HEK293 (cell line): ENCODE data around the gene ARHGAP26.

Experiments used
- CTCF ChIA-PET: fragments of 350-600 bp; formaldehyde crosslinking; extraction: SDS; loops from one replicate; lab custom pipeline; 2021; ENCODE audit warnings: antibody characterized with exemption; lab: Yijun Ruan, JAX
- POLR2A ChIA-PET: fragments of 300-600 bp; formaldehyde crosslinking; extraction: SDS; loops from one replicate; lab custom pipeline; 2020; ENCODE audit warnings: antibody characterized with exemption, inconsistent platforms; lab: Yijun Ruan, JAX
- H3K27ac ChIP-seq: fragments of 200-500 bp; sonication (Bioruptor generic); 2 replicates; pipeline ENCODE4 v1.5.1; 2014; ENCODE audit warnings: low read depth, low read length, control low read depth, inconsistent platforms; ENCODE audit errors: extremely low read depth
- H3K36me3 ChIP-seq, 2 experiments: fragments of 200-500 bp in 1 of 2; sonication (Bioruptor generic) in 1 of 2; 1 replicate in 1 of 2; 2 replicates in 1 of 2; pipeline ENCODE4 v1.5.1; 2014 to 2017; ENCODE audit warnings: inconsistent platforms in 2 of 2, low read length in 2 of 2; ENCODE audit not compliant: control insufficient read depth in 2 of 2, insufficient read depth in 1 of 2
- H3K4me1 ChIP-seq: fragments of 200-500 bp; sonication (Bioruptor generic); 2 replicates; pipeline ENCODE4 v1.5.1; 2014; ENCODE audit warnings: mild to moderate bottlenecking, low read length, inconsistent platforms; ENCODE audit not compliant: control insufficient read depth, insufficient read depth
- H3K4me3 ChIP-seq: 2 replicates; pipeline ENCODE4 v1.5.1; 2011; ENCODE audit warnings: low read depth, mild to moderate bottlenecking, control low read depth, low read length, moderate library complexity
- H3K9me3 ChIP-seq: fragments of 200-500 bp; sonication (Bioruptor generic); 2 replicates; pipeline ENCODE4 v1.5.1; 2014; ENCODE audit warnings: low read depth, low read length, inconsistent platforms; ENCODE audit not compliant: control insufficient read depth, insufficient read depth
- HOXC10 ChIP-seq: sonication (generic); formaldehyde crosslinking; IDR thresholded peaks from 2 replicates; pipeline ENCODE4 v1.8.1; 2023; ENCODE audit warnings: mild to moderate bottlenecking, missing genetic modification reagents
- KLF7 ChIP-seq: fragments of 450-650 bp; formaldehyde crosslinking; IDR thresholded peaks from 2 replicates; pipeline ENCODE4 v1.5.1; 2016; ENCODE audit warnings: missing biosample characterization, missing genetic modification characterization, borderline replicate concordance
- PRDM1 ChIP-seq: fragments of 450-650 bp; formaldehyde crosslinking; IDR thresholded peaks from 2 replicates; pipeline ENCODE4; 2016; ENCODE audit warnings: missing biosample characterization, missing genetic modification characterization
- SCRT2 ChIP-seq: fragments of 450-650 bp; formaldehyde crosslinking; IDR thresholded peaks from 2 replicates; pipeline ENCODE4 v1.5.1; 2016; ENCODE audit warnings: missing biosample characterization, missing genetic modification characterization
- TCF7L2 ChIP-seq: IDR thresholded peaks from 2 replicates; pipeline ENCODE4 v1.6.1; 2011; ENCODE audit warnings: low read depth, mild to moderate bottlenecking, inconsistent platforms, low read length, moderate library complexity, borderline replicate concordance
- ZBTB49 ChIP-seq: fragments of 450-650 bp; formaldehyde crosslinking; IDR thresholded peaks from 2 replicates; pipeline ENCODE4 v1.5.1; 2016; ENCODE audit warnings: missing biosample characterization, missing genetic modification characterization, low read depth
- ZFP41 ChIP-seq: fragments of 450-650 bp; formaldehyde crosslinking; IDR thresholded peaks from 2 replicates; pipeline ENCODE4 v1.5.1; 2016; ENCODE audit warnings: missing biosample characterization, missing genetic modification characterization, borderline replicate concordance
- ZNF133 ChIP-seq: fragments of 450-650 bp; formaldehyde crosslinking; IDR thresholded peaks from 2 replicates; pipeline ENCODE4 v1.5.1; 2016; ENCODE audit warnings: missing biosample characterization, missing genetic modification characterization
- ZNF174 ChIP-seq: fragments of 450-650 bp; formaldehyde crosslinking; IDR thresholded peaks from 2 replicates; pipeline ENCODE4 v1.5.0; 2017; ENCODE audit warnings: missing biosample characterization, mild to moderate bottlenecking, missing genetic modification characterization
- ZNF175 ChIP-seq: fragments of 450-650 bp; formaldehyde crosslinking; IDR thresholded peaks from 2 replicates; pipeline ENCODE4 v1.5.1; 2016; ENCODE audit warnings: missing biosample characterization, missing genetic modification characterization
- ZNF211 ChIP-seq: fragments of 450-650 bp; formaldehyde crosslinking; IDR thresholded peaks from 2 replicates; pipeline ENCODE4 v1.5.1; 2016; ENCODE audit warnings: low read depth, missing biosample characterization, missing genetic modification characterization
- ZNF248 ChIP-seq: fragments of 450-650 bp; formaldehyde crosslinking; IDR thresholded peaks from 2 replicates; pipeline ENCODE4 v1.5.1; 2017; ENCODE audit warnings: missing biosample characterization, missing genetic modification characterization
- ZNF341 ChIP-seq: fragments of 450-650 bp; formaldehyde crosslinking; IDR thresholded peaks from 2 replicates; pipeline ENCODE4; 2016; ENCODE audit warnings: low read depth, missing biosample characterization, missing genetic modification characterization
- ZNF391 ChIP-seq: fragments of 450-650 bp; formaldehyde crosslinking; IDR thresholded peaks from 2 replicates; pipeline ENCODE4 v1.5.1; 2016; ENCODE audit warnings: low read depth, missing biosample characterization, missing genetic modification characterization, borderline replicate concordance
- ZNF404 ChIP-seq: fragments of 450-650 bp; formaldehyde crosslinking; IDR thresholded peaks from 2 replicates; pipeline ENCODE4 v1.5.1; 2017; ENCODE audit warnings: missing biosample characterization, missing genetic modification characterization
- ZNF624 ChIP-seq: fragments of 450-650 bp; formaldehyde crosslinking; IDR thresholded peaks from 2 replicates; pipeline ENCODE4 v1.5.1; 2017; ENCODE audit warnings: missing biosample characterization, missing genetic modification characterization
- ZNF626 ChIP-seq: fragments of 450-650 bp; sonication (Bioruptor Pico); formaldehyde crosslinking; IDR thresholded peaks from 2 replicates; pipeline ENCODE4 v1.5.1; 2018; ENCODE audit warnings: missing biosample characterization, missing genetic modification characterization, inconsistent platforms
- TF ChIP-seq, protein P1 (sequence below): fragments of 450-650 bp; formaldehyde crosslinking; IDR thresholded peaks from 2 replicates; pipeline ENCODE4 v1.5.1; 2017; ENCODE audit warnings: missing biosample characterization, missing genetic modification characterization
- TF ChIP-seq, protein P2 (sequence below): fragments of 450-650 bp; formaldehyde crosslinking; IDR thresholded peaks from 2 replicates; pipeline ENCODE4 v1.5.1; 2017; ENCODE audit warnings: missing biosample characterization, missing genetic modification characterization
- TF ChIP-seq, protein P3 (sequence below): fragments of 450-650 bp; formaldehyde crosslinking; IDR thresholded peaks from 2 replicates; pipeline ENCODE4 v1.5.1; 2016; ENCODE audit warnings: missing biosample characterization, missing genetic modification characterization
- TF ChIP-seq, protein P4 (sequence below): fragments of 450-650 bp; formaldehyde crosslinking; IDR thresholded peaks from 2 replicates; pipeline ENCODE4 v1.5.1; 2016; ENCODE audit warnings: missing biosample characterization, missing genetic modification characterization, borderline replicate concordance

Gene ARHGAP26

GRCh38 chr5:142935014-142935413, 164.8 kb downstream of the ARHGAP26 start:
- no peak overlapping the region for H3K4me3 ChIP-seq
- no peak for TF ChIP-seq ZNF211 (tag by site-specific recombination)
- no peak for TF ChIP-seq ZBTB49 (tag by site-specific recombination)
- CTCF ChIA-PET: interaction anchor here (0.8 to 3.2 kb wide), 3 partner anchors 10 to 18 kb away, joined by 3 to 10 read pairs (median 4); no protein-coding TSS in a partner anchor
- POLR2A ChIA-PET: no interaction called here
- H3K27ac ChIP-seq: no peak overlapping the region
- peaks cover 6% of the 10 kb centered on the region; the same call in 1 of the 2 replicates for H3K4me1 ChIP-seq
- H3K36me3 ChIP-seq: no peaks in the 10 kb centered on the region
- H3K9me3 ChIP-seq: no peaks in the 10 kb centered on the region

DNA sequence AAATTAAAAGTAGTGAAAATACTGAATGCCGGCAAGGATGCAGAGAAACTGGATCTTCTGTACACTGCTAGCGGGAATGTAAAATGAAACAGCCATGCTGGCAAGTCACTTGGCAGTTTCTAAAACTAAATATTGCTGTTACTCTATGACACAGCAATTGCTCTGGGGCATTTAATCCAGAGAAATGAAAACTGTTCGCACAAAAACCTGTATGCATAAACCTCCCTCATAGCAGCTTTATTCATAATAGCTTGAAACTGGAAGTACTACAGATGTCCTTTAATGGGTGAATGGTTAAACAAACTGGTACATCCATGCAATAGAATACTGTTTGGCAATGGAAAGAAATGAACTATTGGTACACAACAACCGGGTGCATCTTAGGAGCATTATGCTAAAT, 167.2 kb downstream of the ARHGAP26 start:
- H3K27ac ChIP-seq: no peak overlapping the region
- H3K9me3 ChIP-seq: no peaks in the 10 kb centered on the region
- H3K4me1 ChIP-seq: no peaks in the 10 kb centered on the region
- TF ChIP-seq SCRT2 (no peak), ZNF133 (tag by site-specific recombination) (no peak), PRDM1 (0 out of 2 replicates have a peak, but pooled peaks have one; percentile 20)
- TF ChIP-seq, protein P1, sequence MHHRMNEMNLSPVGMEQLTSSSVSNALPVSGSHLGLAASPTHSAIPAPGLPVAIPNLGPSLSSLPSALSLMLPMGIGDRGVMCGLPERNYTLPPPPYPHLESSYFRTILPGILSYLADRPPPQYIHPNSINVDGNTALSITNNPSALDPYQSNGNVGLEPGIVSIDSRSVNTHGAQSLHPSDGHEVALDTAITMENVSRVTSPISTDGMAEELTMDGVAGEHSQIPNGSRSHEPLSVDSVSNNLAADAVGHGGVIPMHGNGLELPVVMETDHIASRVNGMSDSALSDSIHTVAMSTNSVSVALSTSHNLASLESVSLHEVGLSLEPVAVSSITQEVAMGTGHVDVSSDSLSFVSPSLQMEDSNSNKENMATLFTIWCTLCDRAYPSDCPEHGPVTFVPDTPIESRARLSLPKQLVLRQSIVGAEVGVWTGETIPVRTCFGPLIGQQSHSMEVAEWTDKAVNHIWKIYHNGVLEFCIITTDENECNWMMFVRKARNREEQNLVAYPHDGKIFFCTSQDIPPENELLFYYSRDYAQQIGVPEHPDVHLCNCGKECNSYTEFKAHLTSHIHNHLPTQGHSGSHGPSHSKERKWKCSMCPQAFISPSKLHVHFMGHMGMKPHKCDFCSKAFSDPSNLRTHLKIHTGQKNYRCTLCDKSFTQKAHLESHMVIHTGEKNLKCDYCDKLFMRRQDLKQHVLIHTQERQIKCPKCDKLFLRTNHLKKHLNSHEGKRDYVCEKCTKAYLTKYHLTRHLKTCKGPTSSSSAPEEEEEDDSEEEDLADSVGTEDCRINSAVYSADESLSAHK (tag by site-specific recombination): peak; percentile 81
- TF ChIP-seq, protein P2, sequence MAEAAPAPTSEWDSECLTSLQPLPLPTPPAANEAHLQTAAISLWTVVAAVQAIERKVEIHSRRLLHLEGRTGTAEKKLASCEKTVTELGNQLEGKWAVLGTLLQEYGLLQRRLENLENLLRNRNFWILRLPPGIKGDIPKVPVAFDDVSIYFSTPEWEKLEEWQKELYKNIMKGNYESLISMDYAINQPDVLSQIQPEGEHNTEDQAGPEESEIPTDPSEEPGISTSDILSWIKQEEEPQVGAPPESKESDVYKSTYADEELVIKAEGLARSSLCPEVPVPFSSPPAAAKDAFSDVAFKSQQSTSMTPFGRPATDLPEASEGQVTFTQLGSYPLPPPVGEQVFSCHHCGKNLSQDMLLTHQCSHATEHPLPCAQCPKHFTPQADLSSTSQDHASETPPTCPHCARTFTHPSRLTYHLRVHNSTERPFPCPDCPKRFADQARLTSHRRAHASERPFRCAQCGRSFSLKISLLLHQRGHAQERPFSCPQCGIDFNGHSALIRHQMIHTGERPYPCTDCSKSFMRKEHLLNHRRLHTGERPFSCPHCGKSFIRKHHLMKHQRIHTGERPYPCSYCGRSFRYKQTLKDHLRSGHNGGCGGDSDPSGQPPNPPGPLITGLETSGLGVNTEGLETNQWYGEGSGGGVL (tag by site-specific recombination): no peak
- TF ChIP-seq, protein P3, sequence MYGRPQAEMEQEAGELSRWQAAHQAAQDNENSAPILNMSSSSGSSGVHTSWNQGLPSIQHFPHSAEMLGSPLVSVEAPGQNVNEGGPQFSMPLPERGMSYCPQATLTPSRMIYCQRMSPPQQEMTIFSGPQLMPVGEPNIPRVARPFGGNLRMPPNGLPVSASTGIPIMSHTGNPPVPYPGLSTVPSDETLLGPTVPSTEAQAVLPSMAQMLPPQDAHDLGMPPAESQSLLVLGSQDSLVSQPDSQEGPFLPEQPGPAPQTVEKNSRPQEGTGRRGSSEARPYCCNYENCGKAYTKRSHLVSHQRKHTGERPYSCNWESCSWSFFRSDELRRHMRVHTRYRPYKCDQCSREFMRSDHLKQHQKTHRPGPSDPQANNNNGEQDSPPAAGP (tag by site-specific recombination): no peak
- no peak overlapping the region for H3K4me3 ChIP-seq
- H3K36me3 ChIP-seq: no peaks in the 10 kb centered on the region
- ChIA-PET POLR2A (no interaction called here), CTCF (interaction anchor here (0.6 kb wide), 1 partner anchor 11 kb away, joined by 3 read pairs; no protein-coding TSS in a partner anchor)

DNA sequence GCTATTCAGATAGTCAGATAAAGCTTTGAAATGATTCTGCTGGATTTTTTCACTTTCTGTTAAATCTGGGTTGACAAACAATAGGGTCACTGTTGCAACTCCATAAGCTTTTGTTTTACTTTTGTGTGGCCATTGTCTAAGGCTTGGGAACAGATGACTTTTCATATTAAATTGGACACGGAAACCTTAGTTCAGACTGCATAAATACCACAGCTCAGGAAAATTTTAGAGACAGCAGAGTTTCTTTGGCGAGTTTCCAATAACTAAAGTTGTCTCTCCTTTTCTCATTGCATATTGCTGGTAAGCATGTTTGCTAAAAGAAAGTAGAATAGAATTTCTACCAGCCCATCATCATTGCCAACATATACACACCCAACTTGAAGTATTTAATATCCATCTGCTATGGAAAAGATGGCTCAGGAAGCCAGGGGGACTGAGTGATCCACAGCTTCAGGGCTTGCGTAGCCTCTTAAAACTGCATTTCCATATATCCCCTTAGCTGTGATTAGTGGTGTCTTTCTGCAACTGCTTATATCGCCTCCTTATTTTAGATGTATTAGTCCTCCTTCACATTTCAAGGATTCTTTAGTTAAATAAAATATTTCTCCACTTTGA, 168.2 kb downstream of the ARHGAP26 start:
- POLR2A ChIA-PET: no interaction called here
- Histone ChIP-seq H3K36me3 (no peaks in the 10 kb centered on the region), H3K9me3 (no peaks in the 10 kb centered on the region), H3K27ac (no peak overlapping the region), H3K4me1 (no peaks in the 10 kb centered on the region), H3K4me3 (no peak overlapping the region)
- CTCF ChIA-PET: interaction anchor here (0.5 to 1.6 kb wide), 4 partner anchors 13 to 224 kb away, joined by 3 to 5 read pairs (median 4); no protein-coding TSS in a partner anchor
- TF ChIP-seq ZNF175 (tag by site-specific recombination) (no peak), ZNF248 (no peak), ZNF391 (no peak), HOXC10 (CRISPR knock-in tag) (no peak), ZFP41 (tag by site-specific recombination) (no peak), ZNF626 (no peak), ZNF341 (tag by site-specific recombination) (no peak), ZNF624 (tag by site-specific recombination) (no peak), ZNF174 (no peak), ZNF404 (tag by site-specific recombination) (no peak), TCF7L2 (no peak), KLF7 (tag by site-specific recombination) (no peak)
- TF ChIP-seq, protein P4, sequence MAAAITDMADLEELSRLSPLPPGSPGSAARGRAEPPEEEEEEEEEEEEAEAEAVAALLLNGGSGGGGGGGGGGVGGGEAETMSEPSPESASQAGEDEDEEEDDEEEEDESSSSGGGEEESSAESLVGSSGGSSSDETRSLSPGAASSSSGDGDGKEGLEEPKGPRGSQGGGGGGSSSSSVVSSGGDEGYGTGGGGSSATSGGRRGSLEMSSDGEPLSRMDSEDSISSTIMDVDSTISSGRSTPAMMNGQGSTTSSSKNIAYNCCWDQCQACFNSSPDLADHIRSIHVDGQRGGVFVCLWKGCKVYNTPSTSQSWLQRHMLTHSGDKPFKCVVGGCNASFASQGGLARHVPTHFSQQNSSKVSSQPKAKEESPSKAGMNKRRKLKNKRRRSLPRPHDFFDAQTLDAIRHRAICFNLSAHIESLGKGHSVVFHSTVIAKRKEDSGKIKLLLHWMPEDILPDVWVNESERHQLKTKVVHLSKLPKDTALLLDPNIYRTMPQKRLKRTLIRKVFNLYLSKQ (tag by site-specific recombination): no peak
